KMS-11 (cell line): ENCODE data around the gene PDCD1LG2.
A peak's percentile ranks its signal among the peaks of the same experiment; 100 is the strongest.
"Not testable (repeated sequence)": the region's sequence is repeated elsewhere in the genome, so short reads cannot be mapped to it uniquely, and the experiment has no call there.

ENCODE experiments used
- H2AFZ ChIP-seq: fragments of 200-600 bp; sonication (generic); 2 replicates; pipeline ENCODE4 v1.6.1; 2016; ENCODE audit warnings: antibody characterized with exemption, mixed run types, low read depth
- H3K27ac ChIP-seq: fragments of 200-600 bp; sonication (generic); 2 replicates; pipeline ENCODE4 v1.6.1; 2016; ENCODE audit warnings: mild to moderate bottlenecking, mixed run types
- H3K27me3 ChIP-seq: fragments of 200-600 bp; sonication (generic); 2 replicates; pipeline ENCODE4 v1.6.1; 2017; ENCODE audit warnings: mild to moderate bottlenecking, low read depth, mixed run types, moderate library complexity; ENCODE audit not compliant: insufficient read depth
- H3K36me3 ChIP-seq: fragments of 200-600 bp; sonication (generic); 2 replicates; pipeline ENCODE4 v1.6.1; 2017; ENCODE audit warnings: mild to moderate bottlenecking, mixed run types; ENCODE audit not compliant: insufficient read depth
- H3K4me1 ChIP-seq: fragments of 200-600 bp; sonication (generic); 2 replicates; pipeline ENCODE4 v1.6.1; 2016; ENCODE audit warnings: mild to moderate bottlenecking, low read depth, mixed run types; ENCODE audit not compliant: poor library complexity, severe bottlenecking
- H3K4me2 ChIP-seq: fragments of 200-600 bp; sonication (generic); 2 replicates; pipeline ENCODE4 v1.7.0; 2016; ENCODE audit warnings: mild to moderate bottlenecking, mixed run types
- H3K4me3 ChIP-seq: fragments of 200-600 bp; sonication (generic); IDR thresholded peaks from 2 replicates; pipeline ENCODE4 v1.6.1; 2017; ENCODE audit warnings: low read depth, low read length, mixed read lengths; ENCODE audit not compliant: insufficient read depth
- H3K79me2 ChIP-seq: fragments of 200-600 bp; sonication (generic); 2 replicates; pipeline ENCODE4 v1.6.1; 2016; ENCODE audit warnings: low read depth, mixed run types; ENCODE audit not compliant: insufficient read depth
- H3K9ac ChIP-seq: fragments of 200-600 bp; sonication (generic); 2 replicates; pipeline ENCODE4 v1.6.1; 2016; ENCODE audit warnings: mild to moderate bottlenecking, mixed run types
- H4K20me1 ChIP-seq: fragments of 200-600 bp; sonication (generic); 2 replicates; pipeline ENCODE4 v1.6.1; 2016; ENCODE audit warnings: mild to moderate bottlenecking, mixed run types; ENCODE audit not compliant: insufficient read depth
- TF ChIP-seq, protein P1 (sequence below): fragments of 200-600 bp; sonication (generic); conservative IDR thresholded peaks from 2 replicates; pipeline ENCODE4 v1.6.1; 2017; ENCODE audit warnings: low read depth, mild to moderate bottlenecking, antibody characterized with exemption, low read length, moderate library complexity, mixed read lengths

The PDCD1LG2 gene

GRCh38 chr9:5510360-5510931, at the start of gene PDCD1LG2:
PDCD1LG2 (plus strand) TSS chr9:5510531; CDS start chr9:5522547, 12,016 bp downstream.
- Histone ChIP-seq H3K36me3 (no peaks in the 10 kb centered on the region), H3K27ac (peak within 1 kb of the TSS; percentile 70), H2AFZ (peak within 1 kb of the TSS; percentile 67), H3K4me3 (no peak within 1 kb of the TSS), H3K4me2 (peak within 1 kb of the TSS; percentile 86), H3K27me3 (no peaks in the 10 kb centered on the region), H3K9ac (peak within 1 kb of the TSS; percentile 51; the same call in 1 of the 2 replicates), H3K79me2 (no peaks in the 10 kb centered on the region), H3K4me1 (peaks cover 40% of the 10 kb centered on the region), H4K20me1 (no peaks in the 10 kb centered on the region)
- TF ChIP-seq, protein P1, sequence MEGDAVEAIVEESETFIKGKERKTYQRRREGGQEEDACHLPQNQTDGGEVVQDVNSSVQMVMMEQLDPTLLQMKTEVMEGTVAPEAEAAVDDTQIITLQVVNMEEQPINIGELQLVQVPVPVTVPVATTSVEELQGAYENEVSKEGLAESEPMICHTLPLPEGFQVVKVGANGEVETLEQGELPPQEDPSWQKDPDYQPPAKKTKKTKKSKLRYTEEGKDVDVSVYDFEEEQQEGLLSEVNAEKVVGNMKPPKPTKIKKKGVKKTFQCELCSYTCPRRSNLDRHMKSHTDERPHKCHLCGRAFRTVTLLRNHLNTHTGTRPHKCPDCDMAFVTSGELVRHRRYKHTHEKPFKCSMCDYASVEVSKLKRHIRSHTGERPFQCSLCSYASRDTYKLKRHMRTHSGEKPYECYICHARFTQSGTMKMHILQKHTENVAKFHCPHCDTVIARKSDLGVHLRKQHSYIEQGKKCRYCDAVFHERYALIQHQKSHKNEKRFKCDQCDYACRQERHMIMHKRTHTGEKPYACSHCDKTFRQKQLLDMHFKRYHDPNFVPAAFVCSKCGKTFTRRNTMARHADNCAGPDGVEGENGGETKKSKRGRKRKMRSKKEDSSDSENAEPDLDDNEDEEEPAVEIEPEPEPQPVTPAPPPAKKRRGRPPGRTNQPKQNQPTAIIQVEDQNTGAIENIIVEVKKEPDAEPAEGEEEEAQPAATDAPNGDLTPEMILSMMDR = no peak

DNA sequence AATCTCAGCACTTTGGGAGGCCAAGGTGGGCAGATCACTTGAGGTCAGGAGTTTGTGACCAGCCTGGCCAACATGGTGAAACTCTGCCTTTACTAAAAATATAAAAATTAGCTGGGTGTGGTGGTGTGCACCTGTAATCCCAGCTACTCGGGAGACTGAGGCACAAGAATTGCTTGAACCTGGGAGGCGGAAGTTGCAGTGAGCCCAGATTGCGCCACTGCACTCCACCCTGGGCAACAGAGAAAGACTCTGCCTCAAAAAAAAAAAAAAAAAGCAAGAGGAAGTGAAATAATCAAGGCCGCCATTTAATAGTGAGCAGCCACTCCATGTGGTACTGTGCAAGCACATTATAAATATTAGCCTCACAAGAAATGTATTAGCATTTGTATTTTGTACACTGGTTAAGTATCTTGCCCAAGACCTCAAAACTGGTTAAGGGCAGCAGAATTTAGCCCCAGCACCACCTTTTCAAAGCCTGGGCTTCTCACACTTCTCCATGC, 45.5 kb upstream of the PDCD1LG2 start:
- not testable (repeated sequence) for H3K79me2 ChIP-seq, H3K27me3 ChIP-seq, H3K4me1 ChIP-seq, H3K36me3 ChIP-seq, H3K4me3 ChIP-seq, H3K9ac ChIP-seq, H3K27ac ChIP-seq, H2AFZ ChIP-seq, H3K4me2 ChIP-seq, H4K20me1 ChIP-seq

GRCh38 chr9:5466005-5466404, 44.3 kb upstream of the PDCD1LG2 start:
- Histone ChIP-seq H3K4me1 (no peaks in the 10 kb centered on the region), H2AFZ (no peak overlapping the region), H3K27me3 (no peaks in the 10 kb centered on the region), H3K27ac (no peak overlapping the region), H3K36me3 (no peaks in the 10 kb centered on the region), H3K9ac (no peak overlapping the region), H3K4me3 (no peak overlapping the region), H3K4me2 (no peak overlapping the region), H3K79me2 (no peaks in the 10 kb centered on the region), H4K20me1 (no peaks in the 10 kb centered on the region)
- TF ChIP-seq, protein P1 = no peak

GRCh38 chr9:5466766-5467165, 43.6 kb upstream of the PDCD1LG2 start:
- Histone ChIP-seq H3K27ac (no peak overlapping the region), H3K9ac (no peak overlapping the region), H3K36me3 (no peaks in the 10 kb centered on the region), H2AFZ (no peak overlapping the region), H3K79me2 (no peaks in the 10 kb centered on the region), H4K20me1 (no peaks in the 10 kb centered on the region), H3K4me3 (no peak overlapping the region), H3K27me3 (no peaks in the 10 kb centered on the region), H3K4me1 (no peaks in the 10 kb centered on the region), H3K4me2 (no peak overlapping the region)
- TF ChIP-seq, protein P1 = no peak

GRCh38 chr9:5468850-5469249, 41.5 kb upstream of the PDCD1LG2 start:
- no peaks in the 10 kb centered on the region for H3K4me1 ChIP-seq
- H3K36me3 ChIP-seq = no peaks in the 10 kb centered on the region
- no peak overlapping the region for H3K9ac ChIP-seq
- TF ChIP-seq, protein P1 = no peak
- H4K20me1 ChIP-seq = no peaks in the 10 kb centered on the region
- no peaks in the 10 kb centered on the region for H3K27me3 ChIP-seq
- no peak overlapping the region for H2AFZ ChIP-seq
- no peak overlapping the region for H3K4me3 ChIP-seq
- no peak overlapping the region for H3K27ac ChIP-seq
- no peaks in the 10 kb centered on the region for H3K79me2 ChIP-seq
- H3K4me2 ChIP-seq = no peak overlapping the region
